Suprapubic skin (tissue), 4 donors: ENCODE results near the gene ERC2.

Experiments used
- EP300 ChIP-seq: sonication (generic); formaldehyde crosslinking; IDR thresholded peaks from one replicate; pipeline ENCODE4 v1.6.1; 2017; ENCODE audit warnings: antibody characterized with exemption
- POLR2A ChIP-seq, 2 donors: fragments of 450-650 bp; IDR thresholded peaks; one replicate each; pipeline ENCODE4 v1.6.1; 2017; ENCODE audit warnings: antibody characterized with exemption in 2 of 2, mild to moderate bottlenecking in 2 of 2, moderate library complexity in 2 of 2
- POLR2AphosphoS5 ChIP-seq, 3 donors: sonication (generic); formaldehyde crosslinking; IDR thresholded peaks; one replicate each; pipeline ENCODE4 v1.6.1; 2017; ENCODE audit warnings: antibody characterized with exemption in 3 of 3
- TF ChIP-seq, protein P1 (sequence below), 2 donors: fragments of 200-600 bp in 1 of 2; fragments of 450-650 bp in 1 of 2; sonication (generic) in 1 of 2; IDR thresholded peaks; one replicate each; pipeline ENCODE4 v1.5.1; 2016 to 2019; ENCODE audit warnings: antibody characterized with exemption in 2 of 2, mild to moderate bottlenecking in 1 of 2, moderate library complexity in 1 of 2

DNA sequence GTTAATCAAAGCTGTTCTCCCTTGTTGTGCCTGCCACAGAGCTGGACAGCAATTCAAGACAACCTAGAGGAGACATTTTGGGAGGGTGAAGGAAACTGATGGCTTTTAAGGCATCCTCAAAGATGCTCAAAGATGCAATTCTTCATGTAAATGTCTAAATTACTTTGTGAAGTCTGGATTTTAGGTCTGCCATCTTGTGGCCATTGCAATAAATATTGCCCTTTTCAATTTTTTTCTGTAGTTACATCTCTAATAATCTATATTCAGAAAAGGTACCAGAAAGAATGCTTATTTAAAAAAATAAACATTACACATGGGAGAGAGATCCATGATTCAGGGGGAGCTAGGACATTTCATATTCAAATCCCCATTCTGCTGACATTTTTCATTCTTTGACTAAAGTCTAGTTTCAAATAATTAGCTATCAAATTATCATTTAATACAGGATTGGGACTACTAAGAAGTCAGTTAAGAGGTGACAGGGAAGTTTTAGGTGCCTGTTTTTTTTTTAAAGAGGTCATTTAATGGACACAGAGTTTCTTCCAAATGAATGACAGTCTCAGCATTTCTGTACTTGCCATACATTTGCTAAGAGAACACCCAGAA is 721.4 kb downstream of the ERC2 start:
- TF ChIP-seq POLR2AphosphoS5 (IDR thresholded peaks at IDR 0.05) (no peak), POLR2A (IDR thresholded peaks at IDR 0.05) (no peak), EP300 (no peak)
- TF ChIP-seq, protein P1, sequence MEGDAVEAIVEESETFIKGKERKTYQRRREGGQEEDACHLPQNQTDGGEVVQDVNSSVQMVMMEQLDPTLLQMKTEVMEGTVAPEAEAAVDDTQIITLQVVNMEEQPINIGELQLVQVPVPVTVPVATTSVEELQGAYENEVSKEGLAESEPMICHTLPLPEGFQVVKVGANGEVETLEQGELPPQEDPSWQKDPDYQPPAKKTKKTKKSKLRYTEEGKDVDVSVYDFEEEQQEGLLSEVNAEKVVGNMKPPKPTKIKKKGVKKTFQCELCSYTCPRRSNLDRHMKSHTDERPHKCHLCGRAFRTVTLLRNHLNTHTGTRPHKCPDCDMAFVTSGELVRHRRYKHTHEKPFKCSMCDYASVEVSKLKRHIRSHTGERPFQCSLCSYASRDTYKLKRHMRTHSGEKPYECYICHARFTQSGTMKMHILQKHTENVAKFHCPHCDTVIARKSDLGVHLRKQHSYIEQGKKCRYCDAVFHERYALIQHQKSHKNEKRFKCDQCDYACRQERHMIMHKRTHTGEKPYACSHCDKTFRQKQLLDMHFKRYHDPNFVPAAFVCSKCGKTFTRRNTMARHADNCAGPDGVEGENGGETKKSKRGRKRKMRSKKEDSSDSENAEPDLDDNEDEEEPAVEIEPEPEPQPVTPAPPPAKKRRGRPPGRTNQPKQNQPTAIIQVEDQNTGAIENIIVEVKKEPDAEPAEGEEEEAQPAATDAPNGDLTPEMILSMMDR (IDR thresholded peaks at IDR 0.05): no peak
